ENCODE measurements around the gene BRD1.

Gene BRD1

GRCh38 chr22:49827853-49828598 lies at the start of gene BRD1:
Gene BRD1 (minus strand): TSS chr22:49827873. CDS start chr22:49824317, 3,556 bp downstream.
- DNase-seq (ENCODE audit: low read depth, low spot score) = peak; percentile 87

GRCh38 chr22:49873228-49873940 lies 45.7 kb upstream of the BRD1 start:
- no peak for DNase-seq (ENCODE audit: low read depth, low spot score)

GRCh38 chr22:49872347-49872746 lies 44.7 kb upstream of the BRD1 start:
- no peak for DNase-seq (ENCODE audit: low read depth, low spot score)

- DNase-seq (ENCODE audit: low read depth, low spot score) = no peak
Observed at GRCh38 chr22:49871482-49871881, 43.8 kb upstream of the BRD1 start.

- DNase-seq (ENCODE audit: low read depth, low spot score) = no peak
Observed at GRCh38 chr22:49869845-49870712, 42.4 kb upstream of the BRD1 start.

- DNase-seq (ENCODE audit: low read depth, low spot score) = no peak
Observed at GRCh38 chr22:49869086-49869830, 41.6 kb upstream of the BRD1 start.

- no peak for DNase-seq (ENCODE audit: low read depth, low spot score)
Observed at GRCh38 chr22:49867303-49868265, 39.9 kb upstream of the BRD1 start.

GRCh38 chr22:49866646-49867045 lies 39.0 kb upstream of the BRD1 start:
- no peak for DNase-seq (ENCODE audit: low read depth, low spot score)

- no peak for DNase-seq (ENCODE audit: low read depth, low spot score)
Observed at GRCh38 chr22:49866134-49866533, 38.5 kb upstream of the BRD1 start.

GRCh38 chr22:49865156-49865555 lies 37.5 kb upstream of the BRD1 start:
- DNase-seq (ENCODE audit: low read depth, low spot score) = no peak

GRCh38 chr22:49863931-49864330 lies 36.3 kb upstream of the BRD1 start:
- no peak for DNase-seq (ENCODE audit: low read depth, low spot score)

GRCh38 chr22:49862496-49862776 lies 34.8 kb upstream of the BRD1 start:
- no peak for DNase-seq (ENCODE audit: low read depth, low spot score)

GRCh38 chr22:49861642-49862495 lies 34.2 kb upstream of the BRD1 start:
- peak; percentile 29 for DNase-seq (ENCODE audit: low read depth, low spot score)

- no peak for DNase-seq (ENCODE audit: low read depth, low spot score)
Observed at GRCh38 chr22:49858827-49859226, 31.2 kb upstream of the BRD1 start.

- no peak for DNase-seq (ENCODE audit: low read depth, low spot score)
Observed at GRCh38 chr22:49856766-49857618, 29.3 kb upstream of the BRD1 start.

GRCh38 chr22:49856343-49856742 lies 28.7 kb upstream of the BRD1 start:
- no peak for DNase-seq (ENCODE audit: low read depth, low spot score)

GRCh38 chr22:49855251-49855911 lies 27.7 kb upstream of the BRD1 start:
- peak; percentile 32 for DNase-seq (ENCODE audit: low read depth, low spot score)

Data from astrocyte of the hippocampus (primary cell).